HepG2 (cell line): ENCODE data around the gene ZBTB20.

ENCODE experiments used
- CTCF ChIP-seq: sonication (generic); formaldehyde crosslinking; IDR thresholded peaks from 2 replicates; pipeline ENCODE4 v1.5.0; 2020; ENCODE audit warnings: mild to moderate bottlenecking, missing genetic modification reagents, moderate library complexity
- POLR2AphosphoS2 ChIP-seq: IDR thresholded peaks from 2 replicates; pipeline ENCODE4 v1.6.1; 2011; ENCODE audit warnings: low read depth, low read length, improper control_type of control experiment
- ZBTB33 ChIP-seq: sonication (generic); formaldehyde crosslinking; IDR thresholded peaks from 2 replicates; pipeline ENCODE4 v1.4.0; 2020; ENCODE audit warnings: missing genetic modification reagents
- ZNF792 ChIP-seq: IDR thresholded peaks from 2 replicates; pipeline ENCODE4 v1.6.1; 2016

- no peak for TF ChIP-seq CTCF (CRISPR knock-in tag)
- TF ChIP-seq ZNF792 (CRISPR knock-in tag): no peak
- no peak for TF ChIP-seq ZBTB33 (CRISPR knock-in tag)
- TF ChIP-seq POLR2AphosphoS2: no peak
Observed at GRCh38 chr3:114698146-114699105, 448.7 kb downstream of the ZBTB20 start.
